ENCODE results near the gene SPAG6. TPM values are rescaled to one million over a fixed set of nuclear protein-coding genes. Genes with fewer than 3 reads are reported as not detected.

The SPAG6 gene
- total RNA-seq, 1 donor from 2014 or later: not detected

DNA sequence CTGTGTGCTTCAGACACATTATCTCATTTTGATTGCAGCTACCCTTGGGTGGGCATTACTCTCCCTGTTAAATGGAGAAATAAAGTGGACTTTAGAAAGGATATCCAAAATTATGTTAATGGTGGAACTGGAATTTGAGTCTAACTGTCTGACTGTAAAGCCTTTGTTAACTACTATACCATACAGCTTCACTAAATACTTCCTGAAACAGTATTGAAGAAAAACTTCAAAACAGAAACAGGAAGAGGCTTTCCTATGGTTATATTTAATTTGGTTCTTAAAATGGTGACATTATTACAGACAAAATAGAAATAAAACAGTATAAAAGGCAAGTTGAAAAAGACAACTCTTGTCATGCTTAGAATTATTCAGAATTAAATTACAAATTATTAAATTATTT is 25.0 kb downstream of the SPAG6 start:
- no peak overlapping the region for H3K4me3 Mint-ChIP-seq (ENCODE audit: unreplicated experiment)
- no peaks in the 10 kb centered on the region for H3K9me3 Mint-ChIP-seq (ENCODE audit: unreplicated experiment)
- H3K27ac Mint-ChIP-seq (ENCODE audit: unreplicated experiment): no peak overlapping the region
- peaks cover 6% of the 10 kb centered on the region for H3K27me3 Mint-ChIP-seq (ENCODE audit: unreplicated experiment)
- DNase-seq (ENCODE audit: extremely low spot score, unreplicated experiment): no peak
- TF ChIP-seq, protein P1, sequence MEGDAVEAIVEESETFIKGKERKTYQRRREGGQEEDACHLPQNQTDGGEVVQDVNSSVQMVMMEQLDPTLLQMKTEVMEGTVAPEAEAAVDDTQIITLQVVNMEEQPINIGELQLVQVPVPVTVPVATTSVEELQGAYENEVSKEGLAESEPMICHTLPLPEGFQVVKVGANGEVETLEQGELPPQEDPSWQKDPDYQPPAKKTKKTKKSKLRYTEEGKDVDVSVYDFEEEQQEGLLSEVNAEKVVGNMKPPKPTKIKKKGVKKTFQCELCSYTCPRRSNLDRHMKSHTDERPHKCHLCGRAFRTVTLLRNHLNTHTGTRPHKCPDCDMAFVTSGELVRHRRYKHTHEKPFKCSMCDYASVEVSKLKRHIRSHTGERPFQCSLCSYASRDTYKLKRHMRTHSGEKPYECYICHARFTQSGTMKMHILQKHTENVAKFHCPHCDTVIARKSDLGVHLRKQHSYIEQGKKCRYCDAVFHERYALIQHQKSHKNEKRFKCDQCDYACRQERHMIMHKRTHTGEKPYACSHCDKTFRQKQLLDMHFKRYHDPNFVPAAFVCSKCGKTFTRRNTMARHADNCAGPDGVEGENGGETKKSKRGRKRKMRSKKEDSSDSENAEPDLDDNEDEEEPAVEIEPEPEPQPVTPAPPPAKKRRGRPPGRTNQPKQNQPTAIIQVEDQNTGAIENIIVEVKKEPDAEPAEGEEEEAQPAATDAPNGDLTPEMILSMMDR (IDR thresholded peaks at IDR 0.05): no peak
- no peaks in the 10 kb centered on the region for H3K4me1 Mint-ChIP-seq (ENCODE audit: unreplicated experiment)
- no peaks in the 10 kb centered on the region for H3K36me3 Mint-ChIP-seq (ENCODE audit: unreplicated experiment)

DNA sequence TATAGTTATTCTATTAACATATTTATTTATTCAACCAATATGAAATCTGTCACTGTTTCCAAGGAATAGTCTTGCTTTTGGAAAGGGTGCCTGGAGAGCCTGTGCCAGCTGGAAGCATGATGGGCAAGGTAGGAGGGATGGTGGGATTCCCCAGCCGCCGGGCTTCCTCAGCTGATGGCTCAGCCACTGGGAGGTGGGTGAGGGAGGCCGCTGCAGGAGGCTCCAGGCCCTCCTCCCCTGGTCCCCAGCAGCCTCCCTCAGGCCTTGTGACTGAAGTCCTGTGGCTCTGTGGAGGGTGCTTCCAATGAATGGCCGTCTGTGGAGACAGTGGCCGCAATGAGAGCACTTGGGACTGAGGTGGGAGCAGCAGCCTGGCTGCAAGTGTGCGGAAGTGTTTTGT is 27.0 kb downstream of the SPAG6 start:
- Mint-ChIP-seq H3K36me3 (ENCODE audit: unreplicated experiment) (no peaks in the 10 kb centered on the region), H3K4me1 (ENCODE audit: unreplicated experiment) (no peaks in the 10 kb centered on the region), H3K9me3 (ENCODE audit: unreplicated experiment) (no peaks in the 10 kb centered on the region), H3K27ac (ENCODE audit: unreplicated experiment) (no peak overlapping the region), H3K4me3 (ENCODE audit: unreplicated experiment) (no peak overlapping the region), H3K27me3 (ENCODE audit: unreplicated experiment) (peaks cover 6% of the 10 kb centered on the region)
- no peak for DNase-seq (ENCODE audit: extremely low spot score, unreplicated experiment)
- TF ChIP-seq, protein P1 (IDR thresholded peaks at IDR 0.05): no peak

DNA sequence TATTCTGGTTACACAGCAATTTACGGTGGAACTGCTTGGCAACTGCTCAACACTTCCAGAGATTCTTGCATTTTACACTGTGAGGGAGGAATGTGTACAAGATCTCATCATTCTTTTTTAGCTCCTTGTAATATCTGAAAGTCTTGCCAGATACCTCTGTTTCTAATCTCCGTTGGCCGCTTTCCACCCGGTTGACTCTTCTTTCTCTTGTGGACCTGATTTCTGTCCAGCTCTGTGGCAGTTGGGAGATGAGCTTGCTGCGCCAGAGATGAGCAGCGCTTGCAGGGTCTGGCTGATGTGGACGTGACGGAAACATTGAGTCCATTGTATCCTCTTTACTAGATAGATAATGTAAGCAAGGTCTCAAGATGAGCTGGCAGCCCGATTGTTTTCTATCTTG is 27.6 kb downstream of the SPAG6 start:
- no peaks in the 10 kb centered on the region for H3K4me1 Mint-ChIP-seq (ENCODE audit: unreplicated experiment)
- TF ChIP-seq, protein P1 (IDR thresholded peaks at IDR 0.05): no peak
- no peak overlapping the region for H3K27ac Mint-ChIP-seq (ENCODE audit: unreplicated experiment)
- no peaks in the 10 kb centered on the region for H3K36me3 Mint-ChIP-seq (ENCODE audit: unreplicated experiment)
- H3K27me3 Mint-ChIP-seq (ENCODE audit: unreplicated experiment): peaks cover 6% of the 10 kb centered on the region
- H3K4me3 Mint-ChIP-seq (ENCODE audit: unreplicated experiment): no peak overlapping the region
- H3K9me3 Mint-ChIP-seq (ENCODE audit: unreplicated experiment): no peaks in the 10 kb centered on the region
- no peak for DNase-seq (ENCODE audit: extremely low spot score, unreplicated experiment)

DNA sequence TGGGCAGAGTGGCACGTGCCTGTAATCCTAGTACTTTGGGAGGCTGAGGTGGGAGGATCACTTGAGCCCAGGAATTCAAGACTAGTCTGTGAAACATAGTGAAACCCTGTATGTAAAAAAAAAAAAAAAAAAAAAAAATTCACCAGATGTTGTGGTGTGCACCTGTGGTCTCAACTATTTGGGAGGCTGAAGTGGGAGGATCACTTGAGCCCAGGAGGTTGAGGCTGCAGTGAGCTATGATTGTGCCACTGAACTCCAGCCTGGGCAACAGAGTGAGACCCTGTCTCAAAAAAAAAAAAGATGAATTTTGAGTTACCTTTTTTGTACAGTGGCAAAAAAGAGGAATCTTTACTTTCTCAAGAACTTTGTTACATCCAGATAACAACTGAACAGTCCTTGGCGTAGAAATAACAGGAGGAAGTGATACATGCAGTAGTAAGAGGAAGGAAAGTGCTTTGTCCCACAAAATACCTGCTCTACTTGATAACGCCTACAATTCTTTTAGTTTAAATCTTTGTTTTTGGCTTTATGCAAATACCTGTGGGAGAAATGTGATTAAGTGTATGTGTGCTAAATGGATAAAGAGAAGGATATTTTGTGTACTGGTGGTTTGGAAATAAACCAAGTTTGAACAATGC is 29.3 kb downstream of the SPAG6 start:
- peaks cover 6% of the 10 kb centered on the region for H3K27me3 Mint-ChIP-seq (ENCODE audit: unreplicated experiment)
- DNase-seq (ENCODE audit: extremely low spot score, unreplicated experiment): no peak
- H3K27ac Mint-ChIP-seq (ENCODE audit: unreplicated experiment): no peak overlapping the region
- TF ChIP-seq, protein P1 (IDR thresholded peaks at IDR 0.05): no peak
- H3K9me3 Mint-ChIP-seq (ENCODE audit: unreplicated experiment): no peaks in the 10 kb centered on the region
- H3K4me3 Mint-ChIP-seq (ENCODE audit: unreplicated experiment): no peak overlapping the region
- H3K4me1 Mint-ChIP-seq (ENCODE audit: unreplicated experiment): no peaks in the 10 kb centered on the region
- H3K36me3 Mint-ChIP-seq (ENCODE audit: unreplicated experiment): no peaks in the 10 kb centered on the region

DNA sequence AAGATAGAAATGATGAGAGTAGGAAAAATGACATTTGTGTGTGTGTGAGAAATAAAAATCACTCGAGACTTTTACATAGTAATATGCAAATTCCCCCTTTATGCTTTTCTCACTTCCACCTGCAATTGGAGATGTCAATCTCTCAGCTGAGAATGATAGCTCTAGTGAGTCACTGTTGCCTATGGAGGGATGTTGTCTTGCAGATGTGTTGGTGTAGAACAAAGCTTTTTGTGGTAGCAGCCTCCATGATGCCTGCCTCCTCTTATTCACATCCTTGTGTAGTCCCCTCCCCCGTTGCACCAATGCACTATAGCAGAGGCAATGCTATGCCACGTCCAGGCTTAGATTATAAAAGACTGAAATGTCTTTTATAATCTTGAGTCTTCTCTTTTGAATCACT is 33.8 kb downstream of the SPAG6 start:
- H3K4me3 Mint-ChIP-seq (ENCODE audit: unreplicated experiment): no peak overlapping the region
- no peaks in the 10 kb centered on the region for H3K36me3 Mint-ChIP-seq (ENCODE audit: unreplicated experiment)
- no peak overlapping the region for H3K27ac Mint-ChIP-seq (ENCODE audit: unreplicated experiment)
- TF ChIP-seq, protein P1 (IDR thresholded peaks at IDR 0.05): no peak
- H3K27me3 Mint-ChIP-seq (ENCODE audit: unreplicated experiment): peaks cover 6% of the 10 kb centered on the region
- H3K4me1 Mint-ChIP-seq (ENCODE audit: unreplicated experiment): no peaks in the 10 kb centered on the region
- no peak for DNase-seq (ENCODE audit: extremely low spot score, unreplicated experiment)
- no peaks in the 10 kb centered on the region for H3K9me3 Mint-ChIP-seq (ENCODE audit: unreplicated experiment)
